Activated CD4-positive, alpha-beta T cell treated with anti-CD3 and anti-CD28 coated beads, Interleukin-2, amount 10 ng/mL, durations not matched to agents 7 days and 5 days (primary cell): ENCODE data around the gene TMC2. TPM values are rescaled to one million over a fixed set of nuclear protein-coding genes. Genes with fewer than 3 reads are reported as not detected.

Experiments
- CTCF ChIA-PET: fragments of 350-600 bp; sonication (Branson Sonifier 250); formaldehyde crosslinking; loops from one replicate; lab custom pipeline; 2021; ENCODE audit warnings: antibody characterized with exemption; lab: Charles Lee
- POLR2A ChIA-PET: fragments of 350-600 bp; sonication (Branson Sonifier 250); formaldehyde crosslinking; loops from one replicate; lab custom pipeline; 2021; ENCODE audit warnings: antibody characterized with exemption; lab: Charles Lee
- DNase-seq: peaks from one replicate; pipeline ENCODE4 v3.0.0-alpha.2; 2020
- H3K27ac Mint-ChIP-seq: one replicate; pipeline ENCODE4 v1.8.0; 2021; ENCODE audit warnings: mild to moderate bottlenecking, moderate library complexity, mixed read lengths
- H3K27me3 Mint-ChIP-seq: one replicate; pipeline ENCODE4 v1.8.0; 2021; ENCODE audit warnings: mixed read lengths
- H3K36me3 Mint-ChIP-seq: one replicate; pipeline ENCODE4 v1.8.0; 2021; ENCODE audit warnings: low read depth, mixed read lengths
- H3K4me1 Mint-ChIP-seq: one replicate; pipeline ENCODE4 v1.8.0; 2021; ENCODE audit warnings: mixed read lengths
- H3K4me3 Mint-ChIP-seq: one replicate; pipeline ENCODE4 v1.8.0; 2021; ENCODE audit warnings: mild to moderate bottlenecking, moderate library complexity, mixed read lengths
- H3K9me3 Mint-ChIP-seq: one replicate; pipeline ENCODE4 v1.8.0; 2021; ENCODE audit warnings: mixed read lengths
- total RNA-seq, 2 experiments: library from RNA; stranded (reverse); gene quantifications; one replicate each; pipeline ENCODE4 v1.2.3, GENCODE V29; 2021

The TMC2 gene
- total RNA-seq, 2 experiments from 2014 or later = not detected

GRCh38 chr20:2654384-2654822 is 118.0 kb downstream of the TMC2 start:
- POLR2A ChIA-PET = interaction anchor here (0.6 kb wide), 1 partner anchor 1506 kb away, joined by 3 read pairs; no protein-coding TSS in a partner anchor
- CTCF ChIA-PET = interaction anchor here (0.7 to 4.9 kb wide), 3 partner anchors 9 to 34 kb away, joined by 3 to 22 read pairs (median 4); partner anchors contain the start of gene IDH3B
- DNase-seq = no peak
- Mint-ChIP-seq H3K4me3 (peak overlapping the region; percentile 81), H3K27ac (peak overlapping the region; percentile 82), H3K36me3 (peaks cover 59% of the 10 kb centered on the region), H3K9me3 (no peaks in the 10 kb centered on the region), H3K27me3 (no peaks in the 10 kb centered on the region), H3K4me1 (peaks cover 49% of the 10 kb centered on the region)

GRCh38 chr20:2654831-2655230 is 118.5 kb downstream of the TMC2 start:
- H3K4me3 Mint-ChIP-seq = peak overlapping the region; percentile 81
- DNase-seq = no peak
- POLR2A ChIA-PET = interaction anchor here (0.6 kb wide), 1 partner anchor 1506 kb away, joined by 3 read pairs; no protein-coding TSS in a partner anchor
- peaks cover 47% of the 10 kb centered on the region for H3K4me1 Mint-ChIP-seq
- CTCF ChIA-PET = interaction anchor here (0.7 to 4.9 kb wide), 3 partner anchors 9 to 34 kb away, joined by 3 to 22 read pairs (median 4); partner anchors contain the start of gene IDH3B
- no peaks in the 10 kb centered on the region for H3K27me3 Mint-ChIP-seq
- no peaks in the 10 kb centered on the region for H3K9me3 Mint-ChIP-seq
- H3K27ac Mint-ChIP-seq = peak overlapping the region; percentile 82
- peaks cover 64% of the 10 kb centered on the region for H3K36me3 Mint-ChIP-seq

- H3K27ac Mint-ChIP-seq = no peak overlapping the region
- POLR2A ChIA-PET = interaction anchor here (0.6 kb wide), 1 partner anchor 1507 kb away, joined by 3 read pairs; no protein-coding TSS in a partner anchor
- CTCF ChIA-PET = interaction anchor here (0.7 to 4.9 kb wide), 3 partner anchors 8 to 33 kb away, joined by 3 to 22 read pairs (median 4); partner anchors contain the start of gene IDH3B
- H3K9me3 Mint-ChIP-seq = no peaks in the 10 kb centered on the region
- peaks cover 43% of the 10 kb centered on the region for H3K4me1 Mint-ChIP-seq
- H3K4me3 Mint-ChIP-seq = peak overlapping the region; percentile 81
- H3K27me3 Mint-ChIP-seq = no peaks in the 10 kb centered on the region
- no peak for DNase-seq
- H3K36me3 Mint-ChIP-seq = peaks cover 69% of the 10 kb centered on the region
These were observed 119.2 kb downstream of the TMC2 start for GRCh38 chr20:2655331-2656116.

GRCh38 chr20:2656471-2657117 is 120.2 kb downstream of the TMC2 start:
- POLR2A ChIA-PET = no interaction called here
- CTCF ChIA-PET = interaction anchor here (1.8 kb wide), 1 partner anchor 8 kb away, joined by 6 read pairs; no protein-coding TSS in a partner anchor
- no peak overlapping the region for H3K4me3 Mint-ChIP-seq
- DNase-seq = no peak
- H3K9me3 Mint-ChIP-seq = no peaks in the 10 kb centered on the region
- no peak overlapping the region for H3K27ac Mint-ChIP-seq
- H3K36me3 Mint-ChIP-seq = peaks cover 74% of the 10 kb centered on the region
- H3K27me3 Mint-ChIP-seq = no peaks in the 10 kb centered on the region
- peaks cover 40% of the 10 kb centered on the region for H3K4me1 Mint-ChIP-seq

GRCh38 chr20:2657241-2657640 is 120.9 kb downstream of the TMC2 start:
- Mint-ChIP-seq H3K4me3 (no peak overlapping the region), H3K27me3 (no peaks in the 10 kb centered on the region), H3K27ac (no peak overlapping the region), H3K36me3 (peaks cover 79% of the 10 kb centered on the region), H3K4me1 (peaks cover 44% of the 10 kb centered on the region), H3K9me3 (no peaks in the 10 kb centered on the region)
- DNase-seq = no peak
- ChIA-PET POLR2A (no interaction called here), CTCF (interaction anchor here (1.8 kb wide), 1 partner anchor 8 kb away, joined by 6 read pairs; no protein-coding TSS in a partner anchor)

GRCh38 chr20:2657674-2658073 is 121.3 kb downstream of the TMC2 start:
- Mint-ChIP-seq H3K4me1 (peaks cover 48% of the 10 kb centered on the region), H3K27ac (no peak overlapping the region), H3K36me3 (peaks cover 81% of the 10 kb centered on the region), H3K9me3 (no peaks in the 10 kb centered on the region), H3K27me3 (no peaks in the 10 kb centered on the region), H3K4me3 (no peak overlapping the region)
- POLR2A ChIA-PET = no interaction called here
- no peak for DNase-seq
- CTCF ChIA-PET = interaction anchor here (1.8 kb wide), 1 partner anchor 7 kb away, joined by 6 read pairs; no protein-coding TSS in a partner anchor

- POLR2A ChIA-PET = interaction anchor here (0.6 kb wide), 1 partner anchor 1995 kb away, joined by 3 read pairs; no protein-coding TSS in a partner anchor
- Mint-ChIP-seq H3K36me3 (peaks cover 77% of the 10 kb centered on the region), H3K9me3 (no peaks in the 10 kb centered on the region), H3K27me3 (no peaks in the 10 kb centered on the region), H3K27ac (peak overlapping the region; percentile 75), H3K4me3 (no peak overlapping the region), H3K4me1 (peaks cover 53% of the 10 kb centered on the region)
- DNase-seq = no peak
- CTCF ChIA-PET = no interaction called here
These were observed 122.3 kb downstream of the TMC2 start for GRCh38 chr20:2658414-2659354.

GRCh38 chr20:2659547-2659946 is 123.2 kb downstream of the TMC2 start:
- Mint-ChIP-seq H3K27ac (no peak overlapping the region), H3K36me3 (peaks cover 68% of the 10 kb centered on the region), H3K9me3 (no peaks in the 10 kb centered on the region), H3K4me1 (peaks cover 51% of the 10 kb centered on the region), H3K27me3 (no peaks in the 10 kb centered on the region), H3K4me3 (no peak overlapping the region)
- DNase-seq = no peak
- POLR2A ChIA-PET = no interaction called here
- CTCF ChIA-PET = no interaction called here

GRCh38 chr20:2663364-2663886 is 127.1 kb downstream of the TMC2 start:
- Mint-ChIP-seq H3K36me3 (peaks cover 33% of the 10 kb centered on the region), H3K9me3 (no peaks in the 10 kb centered on the region), H3K27me3 (peaks cover 2% of the 10 kb centered on the region), H3K4me3 (peak overlapping the region; percentile 83), H3K27ac (peak overlapping the region; percentile 97), H3K4me1 (peaks cover 31% of the 10 kb centered on the region)
- POLR2A ChIA-PET = no interaction called here
- CTCF ChIA-PET = interaction anchor here (1.1 to 3.0 kb wide), 3 partner anchors 10 to 139 kb away, joined by 3 to 22 read pairs (median 4); partner anchors contain the start of gene NOP56
- no peak for DNase-seq

- no peaks in the 10 kb centered on the region for H3K9me3 Mint-ChIP-seq
- ChIA-PET POLR2A (interaction anchor here (0.7 to 1.0 kb wide), 2 partner anchors 12 to 1644 kb away, joined by 3 to 7 read pairs; partner anchors contain the start of gene NOP56), CTCF (interaction anchor here (1.1 to 3.0 kb wide), 4 partner anchors 7 to 140 kb away, joined by 3 to 22 read pairs (median 5); partner anchors contain the start of gene NOP56)
- peaks cover 6% of the 10 kb centered on the region for H3K27me3 Mint-ChIP-seq
- peaks cover 31% of the 10 kb centered on the region for H3K4me1 Mint-ChIP-seq
- peak within 1 kb of the TSS; percentile 97 for H3K27ac Mint-ChIP-seq
- DNase-seq = peak; percentile 95
- H3K36me3 Mint-ChIP-seq = peaks cover 26% of the 10 kb centered on the region
- H3K4me3 Mint-ChIP-seq = peak within 1 kb of the TSS; percentile 83
These were observed 127.7 kb downstream of the TMC2 start, which contains the start of gene IDH3B for GRCh38 chr20:2663887-2664719. Gene IDH3B, minus strand, starts transcription at chr20:2664216. Its CDS starts 28 bp downstream, at chr20:2664188.

- Mint-ChIP-seq H3K27me3 (peaks cover 14% of the 10 kb centered on the region), H3K27ac (no peak overlapping the region), H3K36me3 (no peaks in the 10 kb centered on the region), H3K9me3 (no peaks in the 10 kb centered on the region), H3K4me1 (no peaks in the 10 kb centered on the region), H3K4me3 (no peak overlapping the region)
- CTCF ChIA-PET = no interaction called here
- no peak for DNase-seq
- POLR2A ChIA-PET = interaction anchor here (0.6 kb wide), 1 partner anchor 260 kb away, joined by 3 read pairs; no protein-coding TSS in a partner anchor
These were observed 135.6 kb downstream of the TMC2 start for GRCh38 chr20:2671977-2672376.
